Esophagus squamous epithelium (tissue), 5 donors: ENCODE measurements around the gene CTBS. TPM values are rescaled to one million over a fixed set of nuclear protein-coding genes. Genes with fewer than 3 reads are reported as not detected.

Experiments used
- DNase-seq: peaks from one replicate; lab custom pipeline; 2025; lab: John Stamatoyannopoulos, UW
- H3K27ac ChIP-seq, 4 donors: fragments of 200-600 bp; sonication (generic); one replicate each; pipeline ENCODE4 v1.5.1; 2016 to 2019; ENCODE audit warnings: mild to moderate bottlenecking in 1 of 4
- H3K27me3 ChIP-seq, 4 donors: fragments of 200-600 bp; sonication (generic); 1 replicate in 3 of 4; 2 replicates in 1 of 4; pipeline versions ENCODE4 v1.5.1 to v1.6.0; 2017 to 2021; ENCODE audit warnings: antibody characterized with exemption in 1 of 4
- H3K36me3 ChIP-seq, 3 donors: fragments of 200-600 bp; sonication (generic); one replicate each; pipeline ENCODE4 v1.5.1; 2016 to 2019
- H3K4me1 ChIP-seq, 3 donors: fragments of 200-600 bp; sonication (generic); one replicate each; pipeline ENCODE4 v1.5.1; 2017 to 2019
- H3K4me3 ChIP-seq, 4 donors: fragments of 200-600 bp; sonication (generic); 1 replicate in 3 of 4; 2 replicates in 1 of 4; pipeline ENCODE4 v1.5.1; 2016 to 2019; ENCODE audit warnings: mild to moderate bottlenecking in 2 of 4, moderate library complexity in 1 of 4
- H3K9me3 ChIP-seq, 3 donors: fragments of 200-600 bp; sonication (generic); one replicate each; pipeline ENCODE4 v1.5.1; 2016 to 2019
- POLR2A ChIP-seq, 4 donors: fragments of 450-650 bp; IDR thresholded peaks; one replicate each; pipeline ENCODE4 v1.6.1; 2017; ENCODE audit warnings: antibody characterized with exemption in 4 of 4, mild to moderate bottlenecking in 4 of 4, moderate library complexity in 3 of 4
- WGBS, 2 donors: methylation state at CpG; one replicate each; pipeline ENCODE4 v1.1.5; 2018; 5-methylcytosine and 5-hydroxymethylcytosine counted together
- intact Hi-C: fragments of 100-400 bp; cut with DNase I; formaldehyde crosslinking; loops from one replicate; pipeline ENCODE4 v1.15.0; 2022
- total RNA-seq, 4 donors: library from RNA; depleted of rRNA; stranded (reverse); fragments of >200 nt; gene quantifications; one replicate each; pipeline ENCODE4 v1.1.0, GENCODE V29; 2016
- TF ChIP-seq, protein P1 (sequence below), 6 experiments: fragments of 450-650 bp in 4 of 6; fragments of 200-600 bp in 2 of 6; sonication (generic) in 2 of 6; IDR thresholded peaks; one replicate each; pipeline ENCODE4 v1.5.1; 2016 to 2019; ENCODE audit warnings: antibody characterized with exemption in 6 of 6, mild to moderate bottlenecking in 4 of 6, moderate library complexity in 4 of 6
- donor health status: DM: yes; HTN: yes; CAD: no.

Gene CTBS
- total RNA-seq, 4 donors from 2014 or later = 4.9 to 12.0 (median 10.3) TPM

DNA sequence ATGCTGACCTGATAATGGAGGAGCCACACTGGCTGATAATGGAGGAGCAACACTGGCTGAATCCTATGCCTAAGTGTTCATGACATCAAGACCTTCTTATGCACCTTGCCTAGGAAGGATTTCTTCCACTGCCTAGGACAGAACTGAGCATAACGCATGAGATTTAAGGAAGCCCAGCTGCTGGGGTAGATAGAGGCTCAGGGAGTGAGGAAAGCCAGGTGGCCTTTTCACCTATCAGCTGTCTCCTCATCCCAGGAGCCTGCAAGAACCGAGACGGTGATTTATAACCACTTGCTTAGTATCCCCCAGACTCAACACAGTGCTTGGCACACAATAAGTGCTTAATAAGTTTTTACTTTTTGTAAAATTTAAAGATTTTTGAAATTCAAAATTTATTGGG, 7.4 kb upstream of the CTBS start:
- Histone ChIP-seq H3K27ac (no peak overlapping the region), H3K36me3 (no peaks in the 10 kb centered on the region), H3K4me1 (peaks cover 0 to 15% (median 0%) of the 10 kb centered on the region in 3 donors), H3K27me3 (no peaks in the 10 kb centered on the region), H3K9me3 (no peaks in the 10 kb centered on the region), H3K4me3 (no peak overlapping the region)
- DNase-seq = no peak
- TF ChIP-seq, protein P1, sequence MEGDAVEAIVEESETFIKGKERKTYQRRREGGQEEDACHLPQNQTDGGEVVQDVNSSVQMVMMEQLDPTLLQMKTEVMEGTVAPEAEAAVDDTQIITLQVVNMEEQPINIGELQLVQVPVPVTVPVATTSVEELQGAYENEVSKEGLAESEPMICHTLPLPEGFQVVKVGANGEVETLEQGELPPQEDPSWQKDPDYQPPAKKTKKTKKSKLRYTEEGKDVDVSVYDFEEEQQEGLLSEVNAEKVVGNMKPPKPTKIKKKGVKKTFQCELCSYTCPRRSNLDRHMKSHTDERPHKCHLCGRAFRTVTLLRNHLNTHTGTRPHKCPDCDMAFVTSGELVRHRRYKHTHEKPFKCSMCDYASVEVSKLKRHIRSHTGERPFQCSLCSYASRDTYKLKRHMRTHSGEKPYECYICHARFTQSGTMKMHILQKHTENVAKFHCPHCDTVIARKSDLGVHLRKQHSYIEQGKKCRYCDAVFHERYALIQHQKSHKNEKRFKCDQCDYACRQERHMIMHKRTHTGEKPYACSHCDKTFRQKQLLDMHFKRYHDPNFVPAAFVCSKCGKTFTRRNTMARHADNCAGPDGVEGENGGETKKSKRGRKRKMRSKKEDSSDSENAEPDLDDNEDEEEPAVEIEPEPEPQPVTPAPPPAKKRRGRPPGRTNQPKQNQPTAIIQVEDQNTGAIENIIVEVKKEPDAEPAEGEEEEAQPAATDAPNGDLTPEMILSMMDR (IDR thresholded peaks at IDR 0.05) = no peak
- TF ChIP-seq POLR2A (IDR thresholded peaks at IDR 0.05) = no peak
- intact Hi-C loops = no loop called here
- 94 to 96% methylated on average over 3 of the region's 3 CpGs for WGBS, 2 donors

DNA sequence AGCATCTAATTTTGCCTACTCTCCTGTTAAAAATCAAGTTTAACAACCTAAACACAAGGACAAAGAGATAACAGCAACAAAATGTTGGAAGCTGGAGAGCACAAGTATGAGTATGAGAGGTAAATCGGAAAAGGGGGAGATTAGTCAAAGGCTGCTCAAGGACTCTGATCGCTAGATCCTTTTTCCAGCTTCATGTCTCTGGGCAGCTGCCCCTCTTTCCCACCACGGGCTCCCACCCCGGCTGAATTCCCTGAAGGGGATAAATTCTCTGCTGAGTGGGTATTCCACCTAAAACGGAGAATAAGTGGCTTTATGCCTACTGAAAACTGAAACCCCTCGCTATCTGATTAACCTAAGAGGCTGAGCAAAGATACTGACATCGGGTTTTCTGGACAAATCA, 696 bp upstream of the CTBS start:
- TF ChIP-seq POLR2A (IDR thresholded peaks at IDR 0.05) = no peak
- TF ChIP-seq, protein P1 (IDR thresholded peaks at IDR 0.05) = no peak
- Histone ChIP-seq H3K4me1 (peaks cover 10 to 49% (median 18%) of the 10 kb centered on the region in 3 donors), H3K36me3 (peaks cover 0 to 7% (median 0%) of the 10 kb centered on the region in 3 donors), H3K4me3 (peak overlapping the region in 3 of 4 donors; percentile 66 to 73 (median 68)), H3K27me3 (no peaks in the 10 kb centered on the region), H3K27ac (peak overlapping the region in 3 of 4 donors; percentile 97 to 98 (median 97)), H3K9me3 (no peaks in the 10 kb centered on the region)
- intact Hi-C loops = no loop called here
- 71 to 77% methylated on average over 7 of the region's 7 CpGs for WGBS, 2 donors
- no peak for DNase-seq

DNA sequence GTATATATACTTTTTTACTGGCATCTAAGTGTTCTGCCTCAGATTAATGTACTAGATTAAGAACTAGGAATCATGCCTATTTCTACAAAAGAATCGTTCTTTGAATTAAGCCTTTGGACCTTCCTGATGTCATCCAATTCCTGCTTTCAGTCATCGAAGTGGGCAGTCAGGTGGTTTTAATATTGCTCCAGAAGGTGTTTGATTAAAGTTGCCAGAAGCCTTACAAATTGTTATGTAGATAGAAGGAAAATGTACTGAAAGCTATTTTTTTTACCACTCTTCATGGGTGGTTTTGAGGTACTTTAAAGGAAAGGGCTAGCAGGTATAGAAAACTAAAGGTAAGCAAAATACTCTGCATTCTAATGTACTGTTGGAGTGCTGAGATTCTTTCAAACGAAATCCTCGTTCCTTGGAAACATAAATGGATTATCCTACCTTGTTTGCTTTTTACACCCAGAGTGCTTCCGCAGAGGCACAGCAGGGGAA, 716 bp downstream of the CTBS start:
- Histone ChIP-seq H3K27me3 (no peaks in the 10 kb centered on the region), H3K9me3 (no peaks in the 10 kb centered on the region), H3K4me1 (peaks cover 10 to 50% (median 18%) of the 10 kb centered on the region in 3 donors), H3K27ac (peak overlapping the region; percentile 96 to 98 (median 97)), H3K4me3 (peak overlapping the region; percentile 56 to 73 (median 67)), H3K36me3 (peaks cover 0 to 20% (median under 1%) of the 10 kb centered on the region in 3 donors)
- DNase-seq = no peak
- TF ChIP-seq POLR2A (IDR thresholded peaks at IDR 0.05) = no peak
- TF ChIP-seq, protein P1 (IDR thresholded peaks at IDR 0.05) = no peak
- intact Hi-C loops = no loop called here
- WGBS, 2 donors = 1 to 7% methylated on average over 5 of the region's 5 CpGs

DNA sequence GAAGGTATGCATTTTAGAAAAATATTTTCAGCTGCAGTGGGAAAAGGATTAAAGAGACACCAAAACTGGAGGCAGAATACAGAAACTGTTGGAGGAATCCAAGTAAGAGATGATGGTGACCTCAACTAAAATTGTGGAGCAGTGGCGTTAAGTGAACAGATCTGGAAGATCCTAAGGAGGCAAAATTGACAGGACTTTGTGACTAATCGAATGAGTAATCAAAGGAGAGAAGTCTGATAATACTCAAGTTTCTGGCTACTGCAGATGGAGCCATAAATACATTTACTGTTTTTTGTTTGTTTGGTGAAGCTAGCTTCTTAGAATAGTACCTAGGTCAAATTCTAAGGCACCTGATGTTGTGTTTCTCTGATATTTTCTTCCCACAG, 3.1 kb downstream of the CTBS start:
- no peak overlapping the region for H3K4me3 ChIP-seq
- intact Hi-C loops = no loop called here
- no peak for DNase-seq
- WGBS, 2 donors = 58 to 80% methylated on average over 2 of the region's 2 CpGs
- peaks cover 0 to 32% (median 3%) of the 10 kb centered on the region in 3 donors for H3K36me3 ChIP-seq
- H3K27me3 ChIP-seq = no peaks in the 10 kb centered on the region
- no peaks in the 10 kb centered on the region for H3K9me3 ChIP-seq
- H3K4me1 ChIP-seq = peaks cover 10 to 52% (median 18%) of the 10 kb centered on the region in 3 donors
- no peak overlapping the region for H3K27ac ChIP-seq
- TF ChIP-seq, protein P1 (IDR thresholded peaks at IDR 0.05) = no peak
- no peak for TF ChIP-seq POLR2A (IDR thresholded peaks at IDR 0.05)

DNA sequence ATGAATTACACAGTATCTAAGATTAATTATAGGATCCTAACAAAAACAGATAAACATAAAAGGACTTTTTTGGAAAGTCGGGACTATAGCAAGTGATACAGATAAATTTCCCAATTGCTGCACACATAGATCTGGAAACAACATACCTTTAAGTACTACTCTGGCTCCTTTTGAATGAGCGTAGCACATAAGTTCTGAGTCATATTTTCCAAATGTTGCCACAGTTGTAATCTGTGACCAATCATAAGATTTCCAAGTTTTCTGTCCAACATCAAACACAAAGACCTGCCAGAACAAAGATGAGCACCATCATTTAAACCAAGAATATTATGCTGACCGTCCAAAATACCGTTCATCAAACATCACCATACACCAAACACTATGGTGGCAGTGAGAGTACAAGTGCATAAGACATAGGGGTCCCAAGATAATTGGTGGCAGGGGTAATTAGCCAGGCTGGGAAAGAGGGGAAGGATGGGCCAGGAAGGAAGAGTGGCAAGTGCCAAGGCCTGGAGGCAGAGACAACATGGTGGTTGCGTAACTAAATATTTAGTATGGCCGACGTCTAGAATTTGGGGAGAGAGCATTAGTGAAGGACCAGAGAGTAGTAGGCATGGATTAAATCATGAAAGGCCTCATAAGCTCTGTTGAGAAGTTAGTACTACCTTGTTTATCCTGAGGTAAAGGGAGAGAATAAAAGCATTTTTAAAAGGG, 3.6 kb downstream of the CTBS start:
- intact Hi-C loops = no loop called here
- Histone ChIP-seq H3K4me3 (no peak overlapping the region), H3K36me3 (peaks cover 0 to 38% (median 3%) of the 10 kb centered on the region in 3 donors), H3K9me3 (no peaks in the 10 kb centered on the region), H3K27me3 (no peaks in the 10 kb centered on the region), H3K4me1 (peaks cover 10 to 52% (median 18%) of the 10 kb centered on the region in 3 donors), H3K27ac (no peak overlapping the region)
- DNase-seq = no peak
- WGBS, 2 donors = 71 to 74% methylated on average over 7 of the region's 7 CpGs
- TF ChIP-seq POLR2A (IDR thresholded peaks at IDR 0.05) = no peak
- TF ChIP-seq, protein P1 (IDR thresholded peaks at IDR 0.05) = no peak
